H1 (cell line): ENCODE measurements around the gene CELF4.

Experiments used
- EP300 ChIP-seq, 2 experiments: IDR thresholded peaks; 1 replicate in 1 of 2; 2 replicates in 1 of 2; pipeline ENCODE4 v1.6.1; 2011 to 2012; ENCODE audit warnings: low read depth in 2 of 2, low read length in 2 of 2, mild to moderate bottlenecking in 2 of 2, borderline replicate concordance in 1 of 2, inconsistent platforms in 1 of 2, moderate library complexity in 1 of 2
- GABPA ChIP-seq: IDR thresholded peaks from 2 replicates; pipeline ENCODE4 v1.6.1; 2011; ENCODE audit warnings: mild to moderate bottlenecking, low read length, moderate library complexity, borderline replicate concordance; ENCODE audit not compliant: insufficient read depth
- POLR2A ChIP-seq, 2 experiments: IDR thresholded peaks; 1 replicate in 1 of 2; 2 replicates in 1 of 2; pipeline ENCODE4 v1.6.1; 2011; ENCODE audit warnings: low read depth in 2 of 2, low read length in 2 of 2, mild to moderate bottlenecking in 2 of 2; ENCODE audit errors: control extremely low read depth in 1 of 2
- SAP30 ChIP-seq: fragments of 300-600 bp; sonication (generic); IDR thresholded peaks from 2 replicates; pipeline ENCODE4 v1.7.1; 2012; ENCODE audit warnings: low read length, moderate library complexity, mild to moderate bottlenecking, inconsistent platforms; ENCODE audit not compliant: insufficient read depth, insufficient replicate concordance
- TF ChIP-seq, protein P1 (sequence below), 3 experiments: IDR thresholded peaks; 1 replicate in 2 of 3; 2 replicates in 1 of 3; pipeline versions ENCODE4 v1.5.1 to v1.6.1; 2011; ENCODE audit warnings: low read length in 3 of 3, mild to moderate bottlenecking in 3 of 3, inconsistent platforms in 2 of 3, low read depth in 1 of 3, moderate library complexity in 1 of 3; ENCODE audit not compliant: insufficient read depth in 1 of 3; ENCODE audit errors: control extremely low read depth in 1 of 3
- TF ChIP-seq, protein P2 (sequence below): IDR thresholded peaks from 2 replicates; pipeline ENCODE4 v1.6.1; 2011; ENCODE audit warnings: low read length, improper control_type of control experiment

DNA sequence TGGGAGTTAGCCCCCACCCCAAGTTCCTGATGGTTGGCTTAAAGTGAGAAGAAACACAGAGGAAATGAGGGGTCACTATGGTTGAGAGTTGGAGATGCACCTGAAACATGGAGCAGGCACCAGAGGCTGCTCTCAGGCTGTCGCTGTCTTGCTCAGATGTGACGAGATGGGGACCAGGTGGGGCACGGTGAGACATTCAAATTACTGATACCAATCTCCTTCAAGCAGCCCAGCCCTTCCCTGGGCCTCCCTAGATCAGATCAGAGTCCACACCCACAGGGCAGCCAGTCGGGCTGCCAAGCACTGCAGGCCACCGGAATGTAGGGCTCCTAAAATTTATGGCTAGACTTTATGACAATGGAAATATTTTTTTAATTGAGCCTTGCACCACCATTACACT lies 176.6 kb downstream of the CELF4 start:
- no peak for TF ChIP-seq EP300 (IDR thresholded peaks at IDR 0.05; ENCODE audit: borderline replicate concordance in 1 of 2, low read depth in 2 of 2, low read length in 2 of 2)
- TF ChIP-seq, protein P1, sequence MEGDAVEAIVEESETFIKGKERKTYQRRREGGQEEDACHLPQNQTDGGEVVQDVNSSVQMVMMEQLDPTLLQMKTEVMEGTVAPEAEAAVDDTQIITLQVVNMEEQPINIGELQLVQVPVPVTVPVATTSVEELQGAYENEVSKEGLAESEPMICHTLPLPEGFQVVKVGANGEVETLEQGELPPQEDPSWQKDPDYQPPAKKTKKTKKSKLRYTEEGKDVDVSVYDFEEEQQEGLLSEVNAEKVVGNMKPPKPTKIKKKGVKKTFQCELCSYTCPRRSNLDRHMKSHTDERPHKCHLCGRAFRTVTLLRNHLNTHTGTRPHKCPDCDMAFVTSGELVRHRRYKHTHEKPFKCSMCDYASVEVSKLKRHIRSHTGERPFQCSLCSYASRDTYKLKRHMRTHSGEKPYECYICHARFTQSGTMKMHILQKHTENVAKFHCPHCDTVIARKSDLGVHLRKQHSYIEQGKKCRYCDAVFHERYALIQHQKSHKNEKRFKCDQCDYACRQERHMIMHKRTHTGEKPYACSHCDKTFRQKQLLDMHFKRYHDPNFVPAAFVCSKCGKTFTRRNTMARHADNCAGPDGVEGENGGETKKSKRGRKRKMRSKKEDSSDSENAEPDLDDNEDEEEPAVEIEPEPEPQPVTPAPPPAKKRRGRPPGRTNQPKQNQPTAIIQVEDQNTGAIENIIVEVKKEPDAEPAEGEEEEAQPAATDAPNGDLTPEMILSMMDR (IDR thresholded peaks at IDR 0.05; ENCODE audit: control extremely low read depth in 1 of 3, insufficient read depth in 1 of 3, low read depth in 1 of 3, low read length in 3 of 3) = no peak
- no peak for TF ChIP-seq POLR2A (IDR thresholded peaks at IDR 0.05; ENCODE audit: control extremely low read depth in 1 of 2, low read depth in 2 of 2, low read length in 2 of 2)
- TF ChIP-seq SAP30 = no peak
- TF ChIP-seq, protein P2, sequence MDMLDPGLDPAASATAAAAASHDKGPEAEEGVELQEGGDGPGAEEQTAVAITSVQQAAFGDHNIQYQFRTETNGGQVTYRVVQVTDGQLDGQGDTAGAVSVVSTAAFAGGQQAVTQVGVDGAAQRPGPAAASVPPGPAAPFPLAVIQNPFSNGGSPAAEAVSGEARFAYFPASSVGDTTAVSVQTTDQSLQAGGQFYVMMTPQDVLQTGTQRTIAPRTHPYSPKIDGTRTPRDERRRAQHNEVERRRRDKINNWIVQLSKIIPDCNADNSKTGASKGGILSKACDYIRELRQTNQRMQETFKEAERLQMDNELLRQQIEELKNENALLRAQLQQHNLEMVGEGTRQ = no peak
- no peak for TF ChIP-seq GABPA
